ENCODE results near the gene AFDN.

- TF ChIP-seq CTCF (conservative IDR thresholded peaks at IDR 0.05; ENCODE audit: low read depth, low read length) (no peak), EZH2 (IDR thresholded peaks at IDR 0.05; ENCODE audit: borderline replicate concordance, low read depth, low read length, poor library complexity, severe bottlenecking) (no peak)
These were observed 106.6 kb downstream of the AFDN start for GRCh38 chr6:167933290-167933689.
